ENCODE measurements around the gene ITGB6.

The ITGB6 gene

GRCh38 chr2:160144280-160144990 lies 55.6 kb downstream of the ITGB6 start:
- no peaks in the 10 kb centered on the region for H3K27me3 ChIP-seq (ENCODE audit: control insufficient read depth, insufficient read depth, low read length)
- no peaks in the 10 kb centered on the region for H3K36me3 ChIP-seq (ENCODE audit: control insufficient read depth, insufficient read depth, low read length)
- H3K4me1 ChIP-seq = no peaks in the 10 kb centered on the region
- no peak overlapping the region for H3K27ac ChIP-seq
- H3K4me2 ChIP-seq (ENCODE audit: low read length) = no peak overlapping the region
- no peaks in the 10 kb centered on the region for H3K79me2 ChIP-seq
- H3K4me3 ChIP-seq (ENCODE audit: low read depth, low read length) = no peak overlapping the region
- no peaks in the 10 kb centered on the region for H3K9me3 ChIP-seq (ENCODE audit: control insufficient read depth, low read length)
- H3K9ac ChIP-seq = no peak overlapping the region
- no peak for TF ChIP-seq CTCF (IDR thresholded peaks at IDR 0.05)
- H2AFZ ChIP-seq = no peak overlapping the region

GRCh38 chr2:160142472-160142871 lies 57.6 kb downstream of the ITGB6 start:
- Histone ChIP-seq H3K36me3 (ENCODE audit: control insufficient read depth, insufficient read depth, low read length) (no peaks in the 10 kb centered on the region), H3K79me2 (no peaks in the 10 kb centered on the region), H3K4me2 (ENCODE audit: low read length) (no peak overlapping the region), H3K27ac (no peak overlapping the region), H3K4me1 (no peaks in the 10 kb centered on the region), H3K27me3 (ENCODE audit: control insufficient read depth, insufficient read depth, low read length) (no peaks in the 10 kb centered on the region), H2AFZ (no peak overlapping the region), H3K9me3 (ENCODE audit: control insufficient read depth, low read length) (no peaks in the 10 kb centered on the region), H3K4me3 (ENCODE audit: low read depth, low read length) (no peak overlapping the region), H3K9ac (no peak overlapping the region)
- TF ChIP-seq CTCF (IDR thresholded peaks at IDR 0.05) = no peak

GRCh38 chr2:160141912-160142311 lies 58.2 kb downstream of the ITGB6 start:
- no peak for TF ChIP-seq CTCF (IDR thresholded peaks at IDR 0.05)
- H3K4me3 ChIP-seq (ENCODE audit: low read depth, low read length) = no peak overlapping the region
- no peaks in the 10 kb centered on the region for H3K27me3 ChIP-seq (ENCODE audit: control insufficient read depth, insufficient read depth, low read length)
- H3K79me2 ChIP-seq = no peaks in the 10 kb centered on the region
- no peak overlapping the region for H3K9ac ChIP-seq
- H3K4me2 ChIP-seq (ENCODE audit: low read length) = no peak overlapping the region
- no peaks in the 10 kb centered on the region for H3K9me3 ChIP-seq (ENCODE audit: control insufficient read depth, low read length)
- no peaks in the 10 kb centered on the region for H3K4me1 ChIP-seq
- H3K27ac ChIP-seq = no peak overlapping the region
- no peaks in the 10 kb centered on the region for H3K36me3 ChIP-seq (ENCODE audit: control insufficient read depth, insufficient read depth, low read length)
- H2AFZ ChIP-seq = no peak overlapping the region

- no peak for TF ChIP-seq CTCF (IDR thresholded peaks at IDR 0.05)
- H3K4me3 ChIP-seq (ENCODE audit: low read depth, low read length) = no peak overlapping the region
- no peaks in the 10 kb centered on the region for H3K9me3 ChIP-seq (ENCODE audit: control insufficient read depth, low read length)
- H3K36me3 ChIP-seq (ENCODE audit: control insufficient read depth, insufficient read depth, low read length) = no peaks in the 10 kb centered on the region
- no peak overlapping the region for H2AFZ ChIP-seq
- no peaks in the 10 kb centered on the region for H3K27me3 ChIP-seq (ENCODE audit: control insufficient read depth, insufficient read depth, low read length)
- no peak overlapping the region for H3K4me2 ChIP-seq (ENCODE audit: low read length)
- H3K27ac ChIP-seq = no peak overlapping the region
- no peak overlapping the region for H3K9ac ChIP-seq
- H3K4me1 ChIP-seq = no peaks in the 10 kb centered on the region
- no peaks in the 10 kb centered on the region for H3K79me2 ChIP-seq
These were observed 58.7 kb downstream of the ITGB6 start for GRCh38 chr2:160141419-160141818.

GRCh38 chr2:160140471-160140870 lies 59.6 kb downstream of the ITGB6 start:
- Histone ChIP-seq H3K27ac (no peak overlapping the region), H3K27me3 (ENCODE audit: control insufficient read depth, insufficient read depth, low read length) (no peaks in the 10 kb centered on the region), H3K79me2 (no peaks in the 10 kb centered on the region), H3K9me3 (ENCODE audit: control insufficient read depth, low read length) (no peaks in the 10 kb centered on the region), H3K36me3 (ENCODE audit: control insufficient read depth, insufficient read depth, low read length) (no peaks in the 10 kb centered on the region), H3K4me2 (ENCODE audit: low read length) (no peak overlapping the region), H3K9ac (no peak overlapping the region), H3K4me3 (ENCODE audit: low read depth, low read length) (no peak overlapping the region), H2AFZ (no peak overlapping the region), H3K4me1 (no peaks in the 10 kb centered on the region)
- no peak for TF ChIP-seq CTCF (IDR thresholded peaks at IDR 0.05)

All from parathyroid adenoma (tissue), 2 donors.